Retinal pigment epithelial cell (primary cell): Measurements from ENCODE around the gene IGFLR1.

ENCODE experiments used
- DNase-seq: peaks from one replicate; pipeline ENCODE4 v3.0.0-alpha.2; 2010; ENCODE audit warnings: low read depth
- H3K4me3 ChIP-seq: 2 replicates; pipeline ENCODE4 v1.5.1; 2011; ENCODE audit warnings: mild to moderate bottlenecking, low read length, control low read depth, moderate library complexity
- TF ChIP-seq, protein P1 (sequence below): conservative IDR thresholded peaks from 2 replicates; pipeline ENCODE4 v1.5.1; 2011; ENCODE audit warnings: low read depth, low read length, control low read depth, inconsistent platforms

The IGFLR1 gene

DNA sequence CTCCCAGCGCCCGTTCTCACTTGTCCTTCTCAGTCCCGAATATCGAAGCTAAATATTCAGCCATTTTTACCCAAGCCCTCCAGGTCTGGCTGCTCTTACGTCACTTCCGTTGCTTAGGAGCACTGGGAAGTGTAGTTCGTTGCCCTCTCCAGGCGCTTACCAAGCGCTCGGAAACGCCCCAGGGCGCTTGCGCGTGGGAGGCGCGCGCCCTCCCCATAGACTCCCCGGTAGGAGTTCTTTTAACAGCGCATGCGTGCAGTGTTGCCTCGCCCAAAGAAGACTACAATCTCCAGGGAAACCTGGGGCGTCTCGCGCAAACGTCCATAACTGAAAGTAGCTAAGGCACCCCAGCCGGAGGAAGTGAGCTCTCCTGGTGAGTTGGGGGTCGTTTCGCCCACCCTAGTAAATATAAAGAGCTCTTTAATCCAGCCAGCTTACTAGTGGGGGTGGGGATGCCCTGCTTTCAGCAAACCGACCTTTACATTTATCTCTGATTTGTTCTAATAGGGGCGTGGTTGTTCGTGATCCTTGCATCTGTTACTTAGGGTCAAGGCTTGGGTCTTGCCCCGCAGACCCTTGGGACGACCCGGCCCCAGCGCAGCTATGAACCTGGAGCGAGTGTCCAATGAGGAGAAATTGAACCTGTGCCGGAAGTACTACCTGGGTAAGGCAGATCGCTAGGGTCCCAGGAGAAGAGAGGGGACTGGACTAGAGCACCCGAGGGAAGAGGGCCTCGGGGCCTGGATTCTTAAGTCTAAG lies 3.3 kb upstream of the IGFLR1 start, which contains the start of the genes PSENEN and U2AF1L4:
Gene PSENEN (plus strand): TSS at position 324 of the 759 bp plus-strand sequence. CDS start 280 bp downstream, at position 604.
Gene U2AF1L4 (minus strand): TSS at position 91 of the 759 bp plus-strand sequence. CDS start 27 bp downstream, at position 64.
- peak; percentile 97 for DNase-seq
- TF ChIP-seq, protein P1, sequence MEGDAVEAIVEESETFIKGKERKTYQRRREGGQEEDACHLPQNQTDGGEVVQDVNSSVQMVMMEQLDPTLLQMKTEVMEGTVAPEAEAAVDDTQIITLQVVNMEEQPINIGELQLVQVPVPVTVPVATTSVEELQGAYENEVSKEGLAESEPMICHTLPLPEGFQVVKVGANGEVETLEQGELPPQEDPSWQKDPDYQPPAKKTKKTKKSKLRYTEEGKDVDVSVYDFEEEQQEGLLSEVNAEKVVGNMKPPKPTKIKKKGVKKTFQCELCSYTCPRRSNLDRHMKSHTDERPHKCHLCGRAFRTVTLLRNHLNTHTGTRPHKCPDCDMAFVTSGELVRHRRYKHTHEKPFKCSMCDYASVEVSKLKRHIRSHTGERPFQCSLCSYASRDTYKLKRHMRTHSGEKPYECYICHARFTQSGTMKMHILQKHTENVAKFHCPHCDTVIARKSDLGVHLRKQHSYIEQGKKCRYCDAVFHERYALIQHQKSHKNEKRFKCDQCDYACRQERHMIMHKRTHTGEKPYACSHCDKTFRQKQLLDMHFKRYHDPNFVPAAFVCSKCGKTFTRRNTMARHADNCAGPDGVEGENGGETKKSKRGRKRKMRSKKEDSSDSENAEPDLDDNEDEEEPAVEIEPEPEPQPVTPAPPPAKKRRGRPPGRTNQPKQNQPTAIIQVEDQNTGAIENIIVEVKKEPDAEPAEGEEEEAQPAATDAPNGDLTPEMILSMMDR: no peak
- H3K4me3 ChIP-seq: peak within 1 kb of the TSS; percentile 96

DNA sequence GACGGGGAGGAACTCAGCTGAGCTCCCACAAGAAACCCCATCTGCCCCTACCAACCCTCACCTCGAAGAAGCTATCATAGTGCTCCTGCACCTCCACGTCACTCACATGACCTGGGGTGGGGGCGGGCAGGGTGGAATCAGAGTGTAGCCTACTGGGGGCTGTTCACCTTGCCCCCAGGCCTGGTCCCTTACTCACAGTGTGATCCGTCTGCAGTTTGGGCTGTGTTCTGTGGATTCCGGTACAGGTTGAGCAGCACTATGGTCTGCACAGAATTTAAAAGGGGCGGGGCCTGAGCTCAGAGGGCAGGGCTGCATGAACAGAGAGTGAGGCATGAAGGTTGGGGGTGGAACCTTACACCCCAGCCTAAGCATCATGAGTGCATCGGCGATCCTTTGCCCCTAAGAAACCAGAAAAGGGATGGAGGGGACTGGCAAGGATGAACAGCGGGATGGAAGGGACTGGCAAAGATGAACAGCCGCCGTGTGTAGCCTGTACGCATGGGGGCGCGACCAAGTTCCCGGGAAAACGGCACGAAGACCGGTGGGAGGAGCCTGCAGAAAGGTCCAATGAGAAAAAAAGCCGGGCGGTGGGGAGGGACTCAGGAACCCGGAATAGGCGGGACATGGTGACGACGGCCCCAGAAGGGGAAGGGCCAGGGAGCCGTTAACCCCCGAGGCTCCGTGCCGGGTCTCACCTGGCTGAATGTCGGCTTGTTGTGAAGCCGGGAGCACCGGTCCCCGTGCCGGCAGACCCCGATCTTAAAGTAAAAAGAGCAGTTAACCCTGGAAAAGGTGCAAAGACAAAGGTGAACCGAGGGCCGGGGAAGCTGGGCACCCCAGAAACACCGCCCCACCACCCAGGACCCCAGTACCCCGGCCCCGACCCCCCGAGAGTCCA lies 2.4 kb upstream of the IGFLR1 start:
- H3K4me3 ChIP-seq: peak overlapping the region; percentile 96
- TF ChIP-seq, protein P1: peak; percentile 59
- DNase-seq: peak; percentile 83

DNA sequence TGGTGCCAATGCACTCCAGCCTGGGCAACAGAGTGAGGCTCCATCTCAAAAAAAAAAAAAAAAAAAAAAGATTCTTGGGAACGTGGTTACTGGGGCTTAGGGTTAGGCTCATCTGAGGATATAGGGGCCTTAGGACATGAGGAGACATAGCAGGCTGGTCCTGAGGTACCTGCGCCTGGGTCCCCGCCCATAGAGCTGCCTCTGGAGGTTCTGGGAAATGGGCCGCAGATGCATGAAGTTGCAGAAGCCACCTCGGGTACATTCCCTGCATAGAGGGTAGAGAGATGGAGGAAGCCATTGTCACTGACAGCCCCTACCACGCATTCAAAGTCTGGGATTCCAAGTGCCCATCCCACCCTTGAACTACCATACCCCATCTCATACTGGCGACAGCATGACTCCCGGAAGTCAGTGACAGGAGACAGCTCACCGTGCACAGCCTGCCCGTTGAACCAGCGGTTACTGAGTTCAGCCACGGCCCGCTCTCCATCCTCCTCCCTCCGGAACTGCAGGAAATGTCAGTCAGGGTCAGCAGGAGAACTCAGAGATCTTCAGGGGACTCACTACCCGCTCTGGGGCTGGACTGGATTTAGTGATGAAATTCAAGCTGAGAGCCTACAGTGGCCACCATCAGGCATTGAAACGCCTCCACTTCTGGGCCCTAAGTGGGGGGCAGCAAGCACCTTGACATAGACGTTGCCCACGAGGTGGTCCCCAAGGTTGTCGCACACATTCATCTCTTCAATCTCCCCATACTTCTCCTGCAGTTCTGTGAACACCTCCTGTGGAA lies 1.6 kb upstream of the IGFLR1 start:
- DNase-seq: no peak
- H3K4me3 ChIP-seq: no peak overlapping the region
- TF ChIP-seq, protein P1: no peak

DNA sequence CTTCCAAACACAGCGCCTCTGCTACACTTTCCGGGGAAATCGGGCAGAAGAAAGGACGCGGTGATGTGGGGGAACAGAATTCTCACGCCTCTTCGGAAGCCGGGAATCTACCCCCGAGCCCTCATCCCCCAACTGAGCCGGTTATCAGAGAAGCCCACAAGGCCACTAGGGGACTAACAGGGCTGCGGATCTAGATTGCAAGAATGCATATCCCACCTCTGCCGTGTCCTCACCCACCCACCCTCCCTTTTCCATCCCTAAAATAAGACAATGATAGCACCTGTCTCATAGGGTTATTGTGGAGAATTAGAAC lies 1.1 kb downstream of the IGFLR1 start:
- peak overlapping the region; percentile 68 for H3K4me3 ChIP-seq
- TF ChIP-seq, protein P1: no peak
- no peak for DNase-seq

DNA sequence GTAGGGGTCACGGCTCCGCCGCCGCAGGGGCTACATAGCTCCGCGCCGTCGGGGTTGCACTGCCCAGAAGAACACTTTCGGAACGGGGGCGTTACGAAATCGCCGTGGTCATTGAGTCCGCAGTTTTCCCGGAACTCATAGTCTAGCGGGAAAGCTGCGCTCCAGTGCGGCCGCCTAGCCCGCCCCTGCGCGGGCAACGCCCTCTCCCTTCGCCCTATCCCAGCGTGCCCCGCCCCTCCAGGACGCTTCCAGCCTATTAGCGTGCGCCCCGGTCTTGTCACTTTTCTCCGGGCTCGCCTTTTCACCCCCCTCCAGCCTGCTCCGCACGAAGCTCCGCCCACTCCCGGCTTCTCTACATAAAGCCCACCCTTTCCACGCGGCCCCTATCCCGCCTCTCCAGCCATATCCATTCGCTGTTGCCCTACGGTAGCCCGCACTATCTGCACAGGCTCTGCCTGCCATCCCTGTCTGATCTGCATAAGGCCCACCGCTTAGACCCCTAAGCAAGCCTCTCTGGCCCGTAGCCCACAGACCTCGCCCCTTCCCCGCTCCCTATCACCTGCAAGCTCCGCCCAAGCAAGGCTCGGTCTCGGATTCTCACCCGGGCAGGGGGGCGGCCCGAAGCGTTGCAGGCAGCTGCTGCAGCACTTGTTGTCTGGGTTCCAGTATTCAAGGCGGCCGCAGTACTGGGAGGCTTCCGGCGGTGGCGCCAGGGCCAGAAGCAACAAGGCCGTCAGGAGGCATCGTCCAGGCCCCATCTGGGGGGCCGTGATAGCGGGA lies 1.6 kb downstream of the IGFLR1 start:
- peak overlapping the region; percentile 68 for H3K4me3 ChIP-seq
- DNase-seq: peak; percentile 81
- TF ChIP-seq, protein P1: peak; percentile 21

DNA sequence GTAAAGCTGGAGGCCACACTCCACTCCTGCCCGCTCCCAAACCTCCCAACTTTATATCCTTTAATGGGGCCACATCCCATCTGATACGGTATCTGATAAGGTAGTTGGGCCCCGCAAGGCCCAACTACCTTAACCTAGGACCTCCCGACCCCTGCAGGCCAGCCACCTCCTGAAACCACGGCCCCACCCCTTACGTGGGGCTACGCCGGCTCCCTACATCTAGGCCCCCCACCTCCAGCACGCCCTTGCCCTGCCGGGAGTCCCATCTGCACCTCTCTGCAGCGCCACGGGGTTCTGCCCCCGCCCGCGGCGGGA lies 2.2 kb downstream of the IGFLR1 start:
- H3K4me3 ChIP-seq: peak overlapping the region; percentile 68
- TF ChIP-seq, protein P1: no peak
- DNase-seq: no peak
